IMR-90 (cell line): ENCODE results near the gene ZNRF4.

Experiments used
- POLR2A ChIP-seq: IDR thresholded peaks from 2 replicates; pipeline ENCODE4 v1.6.1; 2012; ENCODE audit warnings: mild to moderate bottlenecking, low read depth, low read length
- RFX5 ChIP-seq: IDR thresholded peaks from 2 replicates; pipeline ENCODE4 v1.8.0; 2012; ENCODE audit warnings: low read depth, mild to moderate bottlenecking, low read length, moderate library complexity
- TF ChIP-seq, protein P1 (sequence below): conservative IDR thresholded peaks from 2 replicates; pipeline ENCODE4 v1.5.1; 2012; ENCODE audit warnings: mild to moderate bottlenecking, low read depth, low read length, improper control_type of control experiment
- TF ChIP-seq, protein P2 (sequence below): fragments of 150-350 bp; IDR thresholded peaks from 2 replicates; pipeline ENCODE4 v1.6.1; 2016; ENCODE audit warnings: low read depth, mild to moderate bottlenecking, low read length, moderate library complexity, borderline replicate concordance

DNA sequence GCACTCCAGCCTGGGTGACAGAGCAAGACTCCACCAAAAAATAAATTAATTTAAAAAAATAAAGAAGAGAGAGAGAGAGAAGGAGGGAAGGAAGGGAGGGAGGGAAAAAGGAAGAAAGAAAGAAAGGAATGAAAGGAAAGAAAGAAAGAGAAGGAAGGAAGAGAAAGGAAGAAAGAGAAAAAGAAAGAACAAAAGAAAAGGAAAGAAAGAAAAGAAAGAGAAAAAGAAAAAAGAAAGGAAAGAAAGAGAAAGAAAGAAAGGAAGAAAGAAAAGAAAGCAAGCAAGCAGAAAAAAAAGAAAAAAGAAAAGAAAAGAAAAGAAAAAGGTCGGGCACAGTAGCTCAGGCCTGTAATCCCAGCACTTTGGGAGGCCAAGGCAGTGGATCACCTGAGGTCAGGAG, 14.9 kb upstream of the ZNRF4 start:
- TF ChIP-seq, protein P1, sequence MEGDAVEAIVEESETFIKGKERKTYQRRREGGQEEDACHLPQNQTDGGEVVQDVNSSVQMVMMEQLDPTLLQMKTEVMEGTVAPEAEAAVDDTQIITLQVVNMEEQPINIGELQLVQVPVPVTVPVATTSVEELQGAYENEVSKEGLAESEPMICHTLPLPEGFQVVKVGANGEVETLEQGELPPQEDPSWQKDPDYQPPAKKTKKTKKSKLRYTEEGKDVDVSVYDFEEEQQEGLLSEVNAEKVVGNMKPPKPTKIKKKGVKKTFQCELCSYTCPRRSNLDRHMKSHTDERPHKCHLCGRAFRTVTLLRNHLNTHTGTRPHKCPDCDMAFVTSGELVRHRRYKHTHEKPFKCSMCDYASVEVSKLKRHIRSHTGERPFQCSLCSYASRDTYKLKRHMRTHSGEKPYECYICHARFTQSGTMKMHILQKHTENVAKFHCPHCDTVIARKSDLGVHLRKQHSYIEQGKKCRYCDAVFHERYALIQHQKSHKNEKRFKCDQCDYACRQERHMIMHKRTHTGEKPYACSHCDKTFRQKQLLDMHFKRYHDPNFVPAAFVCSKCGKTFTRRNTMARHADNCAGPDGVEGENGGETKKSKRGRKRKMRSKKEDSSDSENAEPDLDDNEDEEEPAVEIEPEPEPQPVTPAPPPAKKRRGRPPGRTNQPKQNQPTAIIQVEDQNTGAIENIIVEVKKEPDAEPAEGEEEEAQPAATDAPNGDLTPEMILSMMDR = no peak
- TF ChIP-seq POLR2A = no peak
- no peak for TF ChIP-seq RFX5
- TF ChIP-seq, protein P2, sequence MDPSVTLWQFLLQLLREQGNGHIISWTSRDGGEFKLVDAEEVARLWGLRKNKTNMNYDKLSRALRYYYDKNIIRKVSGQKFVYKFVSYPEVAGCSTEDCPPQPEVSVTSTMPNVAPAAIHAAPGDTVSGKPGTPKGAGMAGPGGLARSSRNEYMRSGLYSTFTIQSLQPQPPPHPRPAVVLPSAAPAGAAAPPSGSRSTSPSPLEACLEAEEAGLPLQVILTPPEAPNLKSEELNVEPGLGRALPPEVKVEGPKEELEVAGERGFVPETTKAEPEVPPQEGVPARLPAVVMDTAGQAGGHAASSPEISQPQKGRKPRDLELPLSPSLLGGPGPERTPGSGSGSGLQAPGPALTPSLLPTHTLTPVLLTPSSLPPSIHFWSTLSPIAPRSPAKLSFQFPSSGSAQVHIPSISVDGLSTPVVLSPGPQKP = no peak
